ENCODE measurements around the gene PSD4.

- TF ChIP-seq, protein P1, sequence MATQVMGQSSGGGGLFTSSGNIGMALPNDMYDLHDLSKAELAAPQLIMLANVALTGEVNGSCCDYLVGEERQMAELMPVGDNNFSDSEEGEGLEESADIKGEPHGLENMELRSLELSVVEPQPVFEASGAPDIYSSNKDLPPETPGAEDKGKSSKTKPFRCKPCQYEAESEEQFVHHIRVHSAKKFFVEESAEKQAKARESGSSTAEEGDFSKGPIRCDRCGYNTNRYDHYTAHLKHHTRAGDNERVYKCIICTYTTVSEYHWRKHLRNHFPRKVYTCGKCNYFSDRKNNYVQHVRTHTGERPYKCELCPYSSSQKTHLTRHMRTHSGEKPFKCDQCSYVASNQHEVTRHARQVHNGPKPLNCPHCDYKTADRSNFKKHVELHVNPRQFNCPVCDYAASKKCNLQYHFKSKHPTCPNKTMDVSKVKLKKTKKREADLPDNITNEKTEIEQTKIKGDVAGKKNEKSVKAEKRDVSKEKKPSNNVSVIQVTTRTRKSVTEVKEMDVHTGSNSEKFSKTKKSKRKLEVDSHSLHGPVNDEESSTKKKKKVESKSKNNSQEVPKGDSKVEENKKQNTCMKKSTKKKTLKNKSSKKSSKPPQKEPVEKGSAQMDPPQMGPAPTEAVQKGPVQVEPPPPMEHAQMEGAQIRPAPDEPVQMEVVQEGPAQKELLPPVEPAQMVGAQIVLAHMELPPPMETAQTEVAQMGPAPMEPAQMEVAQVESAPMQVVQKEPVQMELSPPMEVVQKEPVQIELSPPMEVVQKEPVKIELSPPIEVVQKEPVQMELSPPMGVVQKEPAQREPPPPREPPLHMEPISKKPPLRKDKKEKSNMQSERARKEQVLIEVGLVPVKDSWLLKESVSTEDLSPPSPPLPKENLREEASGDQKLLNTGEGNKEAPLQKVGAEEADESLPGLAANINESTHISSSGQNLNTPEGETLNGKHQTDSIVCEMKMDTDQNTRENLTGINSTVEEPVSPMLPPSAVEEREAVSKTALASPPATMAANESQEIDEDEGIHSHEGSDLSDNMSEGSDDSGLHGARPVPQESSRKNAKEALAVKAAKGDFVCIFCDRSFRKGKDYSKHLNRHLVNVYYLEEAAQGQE (IDR thresholded peaks at IDR 0.05; ENCODE audit: insufficient read depth in 1 of 2, low read depth in 2 of 2, low read length in 2 of 2) = no peak
- no peak for TF ChIP-seq FOXP2 (optimal IDR thresholded peaks at IDR 0.05; ENCODE audit: borderline replicate concordance, extremely low read depth, extremely low read length, insufficient read depth)
- TF ChIP-seq TAF1 (IDR thresholded peaks at IDR 0.05; ENCODE audit: borderline replicate concordance, insufficient read depth, low read length) = no peak
- TF ChIP-seq POLR2AphosphoS5 (IDR thresholded peaks at IDR 0.05; ENCODE audit: low read depth, low read length) = no peak
- no peak for TF ChIP-seq SIN3A (IDR thresholded peaks at IDR 0.05; ENCODE audit: borderline replicate concordance, insufficient read depth, low read length)
These were observed 49.4 kb upstream of the PSD4 start for GRCh38 chr2:113124181-113124961.
